Measurements from ENCODE around the gene ATR.

Gene ATR

DNA sequence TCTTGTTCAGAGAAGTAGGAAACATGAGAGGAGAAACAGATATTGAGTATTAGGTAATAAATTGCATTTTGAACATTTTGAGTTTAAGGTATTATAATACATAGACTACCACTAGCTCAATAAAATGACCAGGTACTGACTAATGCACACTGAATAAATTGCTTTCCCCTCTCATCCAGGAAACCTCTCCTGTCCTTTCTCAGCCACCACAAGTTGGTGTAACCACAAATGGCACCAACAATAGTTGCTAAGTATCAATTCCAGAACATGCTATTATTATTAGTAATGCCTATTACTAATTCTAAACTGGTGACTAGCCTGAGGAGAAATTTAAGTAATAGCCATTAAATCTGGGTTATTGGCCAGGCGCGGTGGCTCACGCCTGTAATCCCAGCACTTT, 83.4 kb downstream of the ATR start:
- in situ Hi-C loops (cut with MboI; ENCODE audit: low pct_unique_long_range_greater_than_20kb, low sequenced_read_pairs, unreplicated experiment), result no loop called here
- TF ChIP-seq, protein P1, sequence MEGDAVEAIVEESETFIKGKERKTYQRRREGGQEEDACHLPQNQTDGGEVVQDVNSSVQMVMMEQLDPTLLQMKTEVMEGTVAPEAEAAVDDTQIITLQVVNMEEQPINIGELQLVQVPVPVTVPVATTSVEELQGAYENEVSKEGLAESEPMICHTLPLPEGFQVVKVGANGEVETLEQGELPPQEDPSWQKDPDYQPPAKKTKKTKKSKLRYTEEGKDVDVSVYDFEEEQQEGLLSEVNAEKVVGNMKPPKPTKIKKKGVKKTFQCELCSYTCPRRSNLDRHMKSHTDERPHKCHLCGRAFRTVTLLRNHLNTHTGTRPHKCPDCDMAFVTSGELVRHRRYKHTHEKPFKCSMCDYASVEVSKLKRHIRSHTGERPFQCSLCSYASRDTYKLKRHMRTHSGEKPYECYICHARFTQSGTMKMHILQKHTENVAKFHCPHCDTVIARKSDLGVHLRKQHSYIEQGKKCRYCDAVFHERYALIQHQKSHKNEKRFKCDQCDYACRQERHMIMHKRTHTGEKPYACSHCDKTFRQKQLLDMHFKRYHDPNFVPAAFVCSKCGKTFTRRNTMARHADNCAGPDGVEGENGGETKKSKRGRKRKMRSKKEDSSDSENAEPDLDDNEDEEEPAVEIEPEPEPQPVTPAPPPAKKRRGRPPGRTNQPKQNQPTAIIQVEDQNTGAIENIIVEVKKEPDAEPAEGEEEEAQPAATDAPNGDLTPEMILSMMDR (IDR thresholded peaks at IDR 0.05; ENCODE audit: extremely low read depth, insufficient read depth, missing control alignments), result no peak
- no peak for DNase-seq (ENCODE audit: low spot score)

DNA sequence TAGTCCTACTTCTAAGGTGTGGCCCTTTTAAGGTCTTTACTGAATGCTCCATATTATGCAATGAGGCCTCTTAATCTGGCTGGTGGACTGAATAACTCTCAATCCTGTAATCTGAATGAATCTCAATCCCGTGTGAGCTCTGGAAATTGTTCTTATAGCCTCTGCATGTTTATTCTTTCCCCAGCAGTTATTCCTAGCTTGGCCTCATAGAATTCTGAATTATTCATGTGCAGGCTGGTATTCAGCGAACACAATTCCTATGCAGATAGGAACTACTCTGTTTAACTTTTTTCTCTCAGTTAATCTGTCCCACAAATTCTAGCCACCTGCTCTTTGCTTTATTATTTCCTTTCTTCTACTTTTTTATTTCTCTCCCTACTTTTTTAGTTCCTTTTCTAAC, 86.3 kb downstream of the ATR start:
- no peak for DNase-seq (ENCODE audit: low spot score)
- TF ChIP-seq, protein P1 (IDR thresholded peaks at IDR 0.05; ENCODE audit: extremely low read depth, insufficient read depth, missing control alignments), result no peak
- in situ Hi-C loops (cut with MboI; ENCODE audit: low pct_unique_long_range_greater_than_20kb, low sequenced_read_pairs, unreplicated experiment), result no loop called here

DNA sequence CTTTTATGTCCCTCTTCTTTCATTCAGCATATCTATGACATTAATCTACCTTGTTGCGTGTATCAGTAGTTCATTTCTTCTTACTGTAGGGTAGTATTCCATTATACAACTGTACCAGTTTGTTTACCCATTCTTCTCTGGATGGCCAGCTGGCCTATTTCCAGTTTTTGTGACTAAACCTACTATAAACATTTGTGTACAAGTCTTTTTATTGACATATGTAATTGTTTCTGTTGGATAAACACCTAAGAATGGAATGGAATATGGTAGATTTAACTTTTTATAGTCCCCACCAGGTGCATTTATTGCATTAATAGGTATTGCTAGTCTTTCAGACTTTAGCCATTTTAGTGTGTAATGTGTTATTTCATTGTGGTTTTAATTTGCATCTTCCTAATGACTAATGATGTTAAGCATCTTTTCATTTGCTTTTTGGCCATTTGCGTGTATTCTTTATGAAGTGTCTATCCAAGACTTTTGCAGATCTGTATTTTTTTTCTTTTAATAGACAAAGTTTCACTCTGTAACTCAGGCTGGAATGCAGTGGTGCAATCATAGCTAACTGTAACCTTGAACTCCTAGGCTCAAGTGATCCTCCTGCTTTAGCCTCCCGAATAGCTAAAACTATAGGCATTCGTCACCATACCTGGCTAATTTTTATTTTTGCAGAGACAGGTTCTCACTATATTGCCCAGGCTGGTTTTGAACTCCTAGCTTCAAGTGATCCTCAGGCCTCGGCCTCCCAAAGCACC, 88.8 kb downstream of the ATR start:
- TF ChIP-seq, protein P1 (IDR thresholded peaks at IDR 0.05; ENCODE audit: extremely low read depth, insufficient read depth, missing control alignments), result no peak
- in situ Hi-C loops (cut with MboI; ENCODE audit: low pct_unique_long_range_greater_than_20kb, low sequenced_read_pairs, unreplicated experiment), result no loop called here
- no peak for DNase-seq (ENCODE audit: low spot score)

DNA sequence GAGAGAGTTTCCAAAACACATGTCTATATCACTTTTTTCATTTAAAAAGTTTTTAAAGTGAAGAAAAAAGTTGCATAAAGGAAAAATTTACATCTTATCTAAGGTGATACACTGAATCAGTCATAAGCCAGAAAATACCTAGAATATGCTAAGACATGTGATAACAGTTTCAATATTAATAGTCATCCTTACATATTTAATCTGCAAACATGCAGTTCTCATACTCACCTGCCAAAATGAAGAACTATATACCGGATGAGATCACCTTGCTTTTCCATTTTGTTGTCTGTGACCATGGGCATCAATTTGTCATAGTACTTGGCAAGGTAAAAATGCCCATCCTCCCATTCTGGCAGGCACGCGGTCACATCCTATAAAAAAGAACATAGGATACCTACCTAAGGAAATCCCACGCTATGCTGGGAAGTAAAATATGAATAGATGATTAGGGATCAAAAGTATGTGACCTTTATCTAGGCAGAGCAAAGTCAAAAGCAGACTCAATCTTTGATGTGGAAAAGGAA, 93.6 kb downstream of the ATR start:
- no peak for DNase-seq (ENCODE audit: low spot score)
- in situ Hi-C loops (cut with MboI; ENCODE audit: low pct_unique_long_range_greater_than_20kb, low sequenced_read_pairs, unreplicated experiment), result no loop called here
- TF ChIP-seq, protein P1 (IDR thresholded peaks at IDR 0.05; ENCODE audit: extremely low read depth, insufficient read depth, missing control alignments), result no peak

DNA sequence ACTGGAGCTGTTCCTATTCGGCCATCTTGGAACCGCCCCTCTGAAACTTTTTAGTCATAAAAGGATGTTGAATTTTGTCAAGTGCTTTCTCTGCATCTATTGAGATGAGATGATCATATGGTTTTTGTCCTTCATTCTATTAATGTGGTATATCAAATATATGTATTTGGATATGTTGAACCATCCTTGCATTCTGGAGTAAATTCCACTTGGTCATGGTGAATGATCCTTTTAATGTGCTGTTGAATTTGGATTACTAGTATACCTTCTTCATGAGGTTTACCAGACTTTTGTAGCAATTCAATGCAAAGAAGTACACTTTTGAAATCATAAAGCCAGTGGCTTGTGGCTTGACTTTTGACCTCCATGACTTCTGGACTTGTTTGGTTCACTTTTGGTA, 97.3 kb downstream of the ATR start:
- in situ Hi-C loops (cut with MboI; ENCODE audit: low pct_unique_long_range_greater_than_20kb, low sequenced_read_pairs, unreplicated experiment), result no loop called here
- DNase-seq (ENCODE audit: low spot score), result no peak
- TF ChIP-seq, protein P1 (IDR thresholded peaks at IDR 0.05; ENCODE audit: extremely low read depth, insufficient read depth, missing control alignments), result no peak

DNA sequence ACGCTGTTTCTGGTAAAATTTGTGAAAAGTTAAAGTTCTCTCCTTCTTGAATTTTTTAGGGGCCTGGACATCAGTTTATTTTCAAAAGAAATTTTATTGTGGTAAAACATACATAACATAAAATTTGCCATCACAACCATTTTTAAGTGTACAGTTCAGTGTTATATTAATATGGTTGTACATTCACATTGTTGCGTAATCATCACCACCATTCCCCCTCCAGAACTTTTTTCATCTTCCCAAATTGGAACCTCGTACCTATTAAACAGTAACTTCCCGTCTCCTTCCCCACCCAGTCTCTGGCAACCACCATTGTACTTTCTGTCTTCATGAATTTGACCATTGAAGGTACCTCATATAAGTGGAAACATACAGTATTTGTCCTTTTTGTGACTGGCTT, 107.7 kb downstream of the ATR start:
- TF ChIP-seq, protein P1 (IDR thresholded peaks at IDR 0.05; ENCODE audit: extremely low read depth, insufficient read depth, missing control alignments), result no peak
- no peak for DNase-seq (ENCODE audit: low spot score)
- in situ Hi-C loops (cut with MboI; ENCODE audit: low pct_unique_long_range_greater_than_20kb, low sequenced_read_pairs, unreplicated experiment), result no loop called here

Data from GM13977 (cell line).